ENCODE results near the gene CLASP1.

- no peak for TF ChIP-seq CTCF (IDR thresholded peaks at IDR 0.05)
- TF ChIP-seq POLR2A (IDR thresholded peaks at IDR 0.05), result no peak
These were observed 36.1 kb downstream of the CLASP1 start for GRCh38 chr2:121613152-121613551.

Measured in sigmoid colon (tissue), 3 donors.